Gastroesophageal sphincter (tissue), 4 donors: Measurements from ENCODE around the gene GNAQ. TPM values are rescaled to one million over a fixed set of nuclear protein-coding genes. Genes with fewer than 3 reads are reported as not detected.

Experiments
- ATAC-seq: fragments of 150-250 bp; one replicate; pipeline ENCODE4 v1.9.1; 2016; ENCODE audit warnings: mild to moderate bottlenecking, moderate library complexity
- H3K27ac ChIP-seq, 4 donors: fragments of 200-600 bp; sonication (generic) in 3 of 4; 1 replicate in 3 of 4; 2 replicates in 1 of 4; pipeline ENCODE4 v1.5.1; 2016 to 2019
- H3K27me3 ChIP-seq: fragments of 200-600 bp; sonication (generic); one replicate; pipeline ENCODE4 v1.5.1; 2019
- H3K36me3 ChIP-seq, 2 donors: fragments of 200-600 bp; sonication (generic); one replicate each; pipeline ENCODE4 v1.5.1; 2019; ENCODE audit warnings: control low read depth in 1 of 2
- H3K4me1 ChIP-seq, 3 donors: fragments of 200-600 bp; sonication (generic); 1 replicate in 2 of 3; 2 replicates in 1 of 3; pipeline ENCODE4 v1.5.1; 2016 to 2019; ENCODE audit warnings: control low read depth in 2 of 3
- H3K4me3 ChIP-seq, 2 donors: fragments of 200-600 bp; sonication (generic); one replicate each; pipeline ENCODE4 v1.5.1; 2019; ENCODE audit warnings: mild to moderate bottlenecking in 1 of 2, moderate library complexity in 1 of 2
- H3K9me3 ChIP-seq, 3 donors: fragments of 200-600 bp; sonication (generic); one replicate each; pipeline ENCODE4 v1.5.1; 2017 to 2019; ENCODE audit warnings: control low read depth in 2 of 3
- CTCF ChIP-seq, 4 experiments: fragments of 200-600 bp in 2 of 4; fragments of 450-650 bp in 2 of 4; sonication (generic) in 1 of 4; IDR thresholded peaks; one replicate each; pipeline ENCODE4 v1.5.1; 2017 to 2019; ENCODE audit warnings: antibody characterized with exemption in 4 of 4, mild to moderate bottlenecking in 2 of 4, moderate library complexity in 2 of 4
- EP300 ChIP-seq: sonication (generic); formaldehyde crosslinking; IDR thresholded peaks from one replicate; pipeline ENCODE4 v1.6.1; 2017; ENCODE audit warnings: antibody characterized with exemption, mild to moderate bottlenecking
- POLR2A ChIP-seq, 2 donors: fragments of 450-650 bp; IDR thresholded peaks; one replicate each; pipeline ENCODE4 v1.6.1; 2017; ENCODE audit warnings: antibody characterized with exemption in 2 of 2, mild to moderate bottlenecking in 2 of 2, moderate library complexity in 1 of 2
- POLR2AphosphoS5 ChIP-seq: sonication (generic); formaldehyde crosslinking; IDR thresholded peaks from one replicate; pipeline ENCODE4 v1.6.1; 2017; ENCODE audit warnings: antibody characterized with exemption
- WGBS, 2 donors: methylation state at CpG; one replicate each; pipeline ENCODE4 v1.1.5; 2018; ENCODE audit warnings: low coverage in 1 of 2; 5-methylcytosine and 5-hydroxymethylcytosine counted together
- total RNA-seq, 4 donors: library from RNA; depleted of rRNA; stranded (reverse); fragments of >200 nt; gene quantifications; one replicate each; pipeline ENCODE4 v1.1.0, GENCODE V29; 2016

GNAQ gene
- total RNA-seq, 4 donors from 2014 or later = 57.6 to 86.4 (median 70.8) TPM

GRCh38 chr9:77853716-77854115, 177.9 kb downstream of the GNAQ start:
- TF ChIP-seq POLR2A (IDR thresholded peaks at IDR 0.05) (no peak), POLR2AphosphoS5 (no peak), CTCF (IDR thresholded peaks at IDR 0.05) (no peak), EP300 (no peak)
- WGBS, 2 donors = 88 to 94% methylated on average over 2 to 3 of the region's 3 CpGs
- H3K9me3 ChIP-seq = no peaks in the 10 kb centered on the region
- no peak overlapping the region for H3K27ac ChIP-seq
- no peak for ATAC-seq
- no peak overlapping the region for H3K4me3 ChIP-seq
- peaks cover 2 to 61% (median 5%) of the 10 kb centered on the region in 3 donors for H3K4me1 ChIP-seq
- no peaks in the 10 kb centered on the region for H3K27me3 ChIP-seq
- H3K36me3 ChIP-seq = no peaks in the 10 kb centered on the region

- no peak for TF ChIP-seq POLR2A (IDR thresholded peaks at IDR 0.05)
- TF ChIP-seq EP300 = no peak
- TF ChIP-seq POLR2AphosphoS5 = no peak
- no peak for TF ChIP-seq CTCF (IDR thresholded peaks at IDR 0.05)
- Histone ChIP-seq H3K27ac (peak overlapping the region in 3 of 4 donors; percentile 30 to 52 (median 41)), H3K4me1 (peaks cover 5 to 74% (median 18%) of the 10 kb centered on the region in 3 donors), H3K9me3 (no peaks in the 10 kb centered on the region), H3K27me3 (no peaks in the 10 kb centered on the region), H3K4me3 (no peak overlapping the region), H3K36me3 (no peaks in the 10 kb centered on the region)
- 60 to 79% methylated on average over 3 of the region's 3 CpGs for WGBS, 2 donors
- peak; percentile 18 for ATAC-seq
Observed at GRCh38 chr9:77851882-77852595, 179.6 kb downstream of the GNAQ start.

- Histone ChIP-seq H3K27me3 (no peaks in the 10 kb centered on the region), H3K27ac (peak overlapping the region; percentile 57 to 80 (median 73)), H3K9me3 (no peaks in the 10 kb centered on the region), H3K4me3 (no peak overlapping the region), H3K36me3 (no peaks in the 10 kb centered on the region), H3K4me1 (peaks cover 3 to 78% (median 28%) of the 10 kb centered on the region in 3 donors)
- peak; percentile 94 for ATAC-seq
- no peak for TF ChIP-seq POLR2A (IDR thresholded peaks at IDR 0.05)
- peak; percentile 83 for TF ChIP-seq POLR2AphosphoS5
- TF ChIP-seq EP300 = no peak
- no peak for TF ChIP-seq CTCF (IDR thresholded peaks at IDR 0.05)
- 27 to 51% methylated on average over 6 of the region's 6 CpGs for WGBS, 2 donors
Observed at GRCh38 chr9:77848897-77849296, 182.7 kb downstream of the GNAQ start.

- Histone ChIP-seq H3K27ac (peak overlapping the region; percentile 57 to 80 (median 73)), H3K4me1 (peaks cover 3 to 77% (median 28%) of the 10 kb centered on the region in 3 donors), H3K36me3 (no peaks in the 10 kb centered on the region), H3K4me3 (no peak overlapping the region), H3K27me3 (no peaks in the 10 kb centered on the region), H3K9me3 (no peaks in the 10 kb centered on the region)
- TF ChIP-seq EP300 (no peak), CTCF (IDR thresholded peaks at IDR 0.05) (no peak), POLR2A (IDR thresholded peaks at IDR 0.05) (no peak), POLR2AphosphoS5 (no peak)
- no peak for ATAC-seq
- WGBS, 2 donors = 70% methylated on average over 2 of the region's 2 CpGs; no CpG with 5 or more reads in 1 of the 2 donors
Observed at GRCh38 chr9:77848404-77848803, 183.2 kb downstream of the GNAQ start.

- Histone ChIP-seq H3K27me3 (no peaks in the 10 kb centered on the region), H3K4me1 (peaks cover 3 to 70% (median 28%) of the 10 kb centered on the region in 3 donors), H3K4me3 (no peak overlapping the region), H3K9me3 (no peaks in the 10 kb centered on the region), H3K36me3 (no peaks in the 10 kb centered on the region), H3K27ac (peak overlapping the region; percentile 4 to 80 (median 73))
- no peak for ATAC-seq
- no peak for TF ChIP-seq POLR2A (IDR thresholded peaks at IDR 0.05)
- no peak for TF ChIP-seq POLR2AphosphoS5
- no peak for TF ChIP-seq CTCF (IDR thresholded peaks at IDR 0.05)
- 61 to 78% methylated on average over 1 to 2 of the region's 2 CpGs for WGBS, 2 donors
Observed at GRCh38 chr9:77847626-77848025, 184.0 kb downstream of the GNAQ start.
